GM19328 (cell line): Measurements from ENCODE around the gene TANGO2.

Experiments used
- ATAC-seq: cut with Tn5 transposase; IDR thresholded peaks from one replicate; pipeline ENCODE4 v1.9.1; 2021; ENCODE audit warnings: mild to moderate bottlenecking, moderate library complexity; ENCODE audit not compliant: unreplicated experiment

TANGO2 gene

GRCh38 chr22:19982991-19983578, 37.8 kb upstream of the TANGO2 start:
- ATAC-seq = no peak

DNA sequence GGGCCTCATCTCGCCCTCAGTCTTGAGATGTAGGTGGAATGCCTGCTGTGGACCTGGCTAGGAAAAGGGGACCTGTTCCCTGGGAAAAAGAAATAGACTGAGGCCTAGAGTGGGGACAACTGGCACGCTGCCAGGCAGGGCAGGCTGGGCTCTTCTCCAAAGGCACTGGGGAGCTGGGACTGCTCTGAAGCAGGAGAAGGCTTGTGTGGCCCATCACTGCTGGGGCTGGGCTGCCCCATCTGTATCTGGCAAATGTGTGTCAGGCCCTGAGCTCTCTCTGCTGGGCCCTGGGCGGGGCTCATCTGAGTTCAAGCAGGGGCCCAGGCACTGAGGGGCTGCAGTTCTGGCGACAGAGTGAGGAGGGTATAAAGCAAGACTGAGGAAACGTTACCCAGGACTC, 37.2 kb upstream of the TANGO2 start:
- ATAC-seq = no peak

- ATAC-seq = no peak
Measured at GRCh38 chr22:19984201-19984753, 36.6 kb upstream of the TANGO2 start.

- ATAC-seq = no peak
Measured at GRCh38 chr22:19984851-19985811, 35.8 kb upstream of the TANGO2 start.

- ATAC-seq = no peak
Measured at GRCh38 chr22:19986011-19986409, 34.9 kb upstream of the TANGO2 start.

DNA sequence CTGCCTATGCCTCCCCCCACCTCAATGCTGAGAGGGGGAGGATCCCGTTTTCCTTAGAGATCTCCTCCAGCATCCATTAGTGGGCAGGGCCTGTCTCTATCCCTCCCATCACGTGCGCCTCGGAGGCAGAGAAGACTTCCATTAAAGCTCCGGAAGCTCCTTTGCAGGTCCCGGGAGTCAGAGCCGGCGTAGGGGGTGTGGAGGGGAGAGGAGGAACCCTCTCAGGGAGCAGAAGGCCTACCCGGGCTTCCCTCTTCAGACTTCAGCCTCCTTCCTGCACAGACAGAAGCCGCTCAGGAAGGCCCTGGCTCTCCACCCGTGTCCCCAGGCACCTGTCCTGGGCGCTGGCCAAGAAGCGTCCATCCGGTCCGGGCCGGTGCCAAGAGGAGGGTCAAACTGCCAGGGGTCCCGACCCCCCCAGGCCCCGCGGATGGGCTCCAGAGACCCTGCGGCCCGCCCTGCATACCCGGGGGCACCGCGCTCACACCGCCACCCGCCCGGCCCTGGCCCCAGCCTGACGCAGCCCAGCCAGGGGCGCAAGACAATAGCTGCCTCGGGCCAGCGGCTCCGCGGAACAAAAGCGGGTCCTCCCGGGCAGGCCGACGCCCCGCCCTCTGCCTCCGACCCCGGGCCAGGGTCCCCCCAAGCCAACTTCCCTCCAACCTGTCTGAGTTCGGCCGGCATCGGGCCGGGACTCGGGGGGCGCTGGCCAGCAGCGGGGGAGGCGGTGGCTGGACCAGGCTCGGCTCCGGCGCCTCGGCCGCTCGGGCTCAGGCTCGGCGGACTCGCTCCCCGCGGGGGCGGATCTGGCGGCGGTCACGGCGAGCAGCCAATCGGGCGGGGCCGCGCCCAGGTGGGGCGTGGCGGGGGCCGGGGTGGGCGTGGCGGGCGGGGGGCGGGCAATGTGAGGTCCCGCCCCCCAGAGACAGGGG, 34.2 kb upstream of the TANGO2 start:
- ATAC-seq = no peak

- ATAC-seq = no peak
Measured at GRCh38 chr22:19987394-19988306, 33.3 kb upstream of the TANGO2 start.

DNA sequence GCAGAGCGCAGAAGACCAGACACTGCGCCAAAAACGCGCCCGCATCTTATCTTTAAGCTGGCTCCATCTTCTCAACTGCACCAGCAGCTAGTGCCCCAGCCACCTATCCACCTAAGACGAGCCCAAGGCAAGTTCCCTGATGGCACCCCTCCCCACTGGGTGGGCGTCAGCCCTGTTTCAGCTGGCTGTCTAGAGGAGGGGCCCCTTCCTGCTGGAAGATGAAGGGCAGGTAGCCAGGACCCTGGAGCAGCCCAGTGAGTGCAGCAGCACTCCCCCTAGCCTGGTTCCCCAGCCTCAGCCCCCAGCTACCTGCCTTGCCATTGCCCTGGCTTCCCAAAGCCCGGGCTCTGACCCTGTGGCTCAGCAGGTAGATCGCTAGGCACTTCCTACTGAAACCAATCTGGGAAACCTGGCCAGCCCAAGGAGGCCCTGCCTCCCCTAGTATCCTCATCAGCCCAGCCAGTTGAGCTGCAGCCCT, 32.5 kb upstream of the TANGO2 start:
- ATAC-seq = no peak

DNA sequence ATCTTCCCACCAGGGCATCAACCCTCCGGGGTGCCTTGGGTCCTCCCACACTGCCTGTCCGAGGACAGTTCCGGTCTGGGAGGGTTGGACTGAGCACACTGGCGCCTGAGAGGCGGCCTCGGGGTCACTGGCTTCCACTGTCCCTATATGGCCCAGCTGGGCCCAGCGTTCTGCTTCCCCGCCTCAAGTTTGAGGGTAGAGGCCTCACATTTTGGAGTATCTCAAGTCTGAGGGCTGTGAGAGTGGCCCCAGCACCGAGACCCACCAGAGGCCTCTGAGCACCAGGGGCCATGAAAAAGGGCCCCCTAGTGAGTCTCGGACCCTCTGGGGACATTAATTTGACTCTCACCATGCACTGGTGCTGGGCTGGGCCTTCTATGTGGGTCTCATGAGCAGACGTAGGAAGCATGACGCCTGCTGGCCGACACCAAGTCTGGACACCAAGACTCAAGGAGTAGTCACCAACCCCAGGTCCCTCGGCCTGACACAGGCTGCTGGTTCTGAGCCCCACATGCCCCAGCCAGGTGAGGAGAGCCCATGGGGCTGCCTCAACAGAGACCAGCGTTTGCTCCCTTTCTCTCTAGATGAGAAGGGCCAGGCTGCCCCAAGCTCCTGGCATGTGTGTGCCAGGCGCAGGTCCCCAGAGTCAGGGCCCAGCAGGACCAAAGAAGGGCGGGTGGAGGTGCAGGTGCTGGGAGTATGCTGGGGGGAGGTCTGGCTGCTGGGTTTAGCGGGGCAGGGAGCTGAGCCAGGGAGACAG, 31.8 kb upstream of the TANGO2 start:
- ATAC-seq = no peak

- ATAC-seq = no peak
Measured at GRCh38 chr22:19989725-19990067, 31.2 kb upstream of the TANGO2 start.

GRCh38 chr22:19990188-19990587, 30.7 kb upstream of the TANGO2 start:
- ATAC-seq = no peak

GRCh38 chr22:19990609-19991394, 30.1 kb upstream of the TANGO2 start:
- no peak for ATAC-seq

GRCh38 chr22:19991395-19991644, 29.6 kb upstream of the TANGO2 start:
- no peak for ATAC-seq

GRCh38 chr22:19991645-19992451, 29.1 kb upstream of the TANGO2 start:
- no peak for ATAC-seq

GRCh38 chr22:19992481-19992911, 28.4 kb upstream of the TANGO2 start:
- no peak for ATAC-seq

DNA sequence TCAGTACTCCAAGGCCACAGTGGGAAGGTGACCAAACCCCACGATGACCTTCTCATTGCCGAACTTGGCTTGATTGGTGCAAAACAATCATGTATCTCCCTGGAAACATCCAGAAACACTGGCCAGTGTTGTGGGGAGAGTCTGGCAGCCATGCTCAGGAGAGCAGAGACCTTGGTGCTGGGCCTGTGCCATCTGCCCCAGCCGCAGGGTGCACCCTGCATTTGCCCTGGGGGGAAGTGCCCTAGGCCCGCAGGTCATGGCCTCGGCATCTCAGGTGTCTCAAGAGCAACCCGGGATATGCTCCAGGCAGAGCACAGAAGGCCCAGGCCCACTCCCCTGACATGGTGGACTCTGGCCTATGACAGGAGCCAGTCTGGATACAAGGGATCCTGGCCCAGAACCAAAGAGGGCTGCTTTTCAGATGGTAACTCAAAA, 28.0 kb upstream of the TANGO2 start:
- no peak for ATAC-seq

GRCh38 chr22:19993926-19994325, 27.0 kb upstream of the TANGO2 start:
- ATAC-seq = no peak
